Right ventricle myocardium inferior (tissue), 1 donor: ENCODE measurements around the gene KRTAP12-2. TPM values are rescaled to one million over a fixed set of nuclear protein-coding genes. Genes with fewer than 3 reads are reported as not detected.
"Not testable (repeated sequence)": the region's sequence is repeated elsewhere in the genome, so short reads cannot be mapped to it uniquely, and the experiment has no call there.

ENCODE experiments used
- ATAC-seq: fragments of 200-7000 bp; cut with Tn5 transposase; one replicate; pipeline ENCODE4 v1.9.1; 2020; ENCODE audit warnings: mild to moderate bottlenecking, moderate library complexity
- DNase-seq: peaks from one replicate; pipeline ENCODE4 v3.0.0; 2021; ENCODE audit errors: missing footprints
- intact Hi-C: fragments of 100-400 bp; cut with DNase I; formaldehyde crosslinking; loops from one replicate; pipeline ENCODE4 v1.11.0; 2022
- total RNA-seq: library from RNA; stranded (reverse); fragmentation: NEBNext Ultra II Directional; extraction: Animal tissue kit (Norgen Biotek cat#: 25700); gene quantifications from one replicate; pipeline ENCODE4 v1.2.1, GENCODE V29; 2021
- donor health status: DM: no; HTN: yes; CAD: no; lungs with severe emphysema.

Gene KRTAP12-2
- total RNA-seq, 1 donor from 2014 or later: not detected

DNA sequence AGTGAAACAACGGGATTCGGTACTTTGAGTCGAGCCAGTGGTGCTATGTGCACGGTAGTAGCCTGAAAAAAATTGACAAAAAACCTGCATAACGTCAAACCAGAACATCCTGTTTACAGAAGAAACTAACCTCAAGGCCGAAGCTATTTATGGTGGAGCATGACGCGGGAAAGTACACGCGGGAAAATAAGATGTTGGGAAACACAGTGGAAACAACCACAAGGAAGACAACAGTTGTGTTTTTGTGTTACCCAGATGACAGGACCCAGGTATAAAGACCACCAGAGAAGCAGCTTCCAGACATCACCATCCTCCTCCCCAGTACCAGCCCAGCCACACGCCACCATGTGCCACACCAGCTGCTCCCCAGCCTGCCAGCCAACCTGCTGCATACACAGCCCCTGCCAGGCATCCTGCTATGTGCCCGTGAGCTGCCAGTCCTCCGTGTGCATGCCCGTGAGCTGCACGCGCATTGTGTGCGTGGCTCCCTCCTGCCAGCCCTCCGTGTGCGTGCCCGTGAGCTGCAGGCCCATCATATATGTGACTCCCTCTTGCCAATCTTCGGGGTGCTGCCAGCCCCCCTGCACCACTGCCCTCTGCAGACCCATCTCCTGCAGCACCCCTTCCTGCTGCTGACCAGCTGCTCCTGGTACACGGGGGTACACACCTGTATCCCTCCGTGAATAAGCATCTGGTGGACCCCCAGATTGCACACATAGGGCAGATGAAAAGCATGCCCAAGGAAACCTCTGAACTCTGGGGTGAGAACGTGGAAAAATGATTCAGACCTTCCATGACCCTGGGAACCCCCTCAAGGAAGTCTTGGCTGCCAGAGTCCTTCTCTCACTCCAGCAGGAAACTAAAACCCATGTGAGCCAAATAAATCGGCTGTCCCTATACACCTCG is 8.8 kb downstream of the KRTAP12-2 start, which contains the start of gene KRTAP12-3:
TSS of gene KRTAP12-3 (plus strand) at position 298 of the 906 bp plus-strand sequence. CDS start at position 346, 48 bp downstream.
- no peak for ATAC-seq
- no peak for DNase-seq
- intact Hi-C loops: no loop called here

DNA sequence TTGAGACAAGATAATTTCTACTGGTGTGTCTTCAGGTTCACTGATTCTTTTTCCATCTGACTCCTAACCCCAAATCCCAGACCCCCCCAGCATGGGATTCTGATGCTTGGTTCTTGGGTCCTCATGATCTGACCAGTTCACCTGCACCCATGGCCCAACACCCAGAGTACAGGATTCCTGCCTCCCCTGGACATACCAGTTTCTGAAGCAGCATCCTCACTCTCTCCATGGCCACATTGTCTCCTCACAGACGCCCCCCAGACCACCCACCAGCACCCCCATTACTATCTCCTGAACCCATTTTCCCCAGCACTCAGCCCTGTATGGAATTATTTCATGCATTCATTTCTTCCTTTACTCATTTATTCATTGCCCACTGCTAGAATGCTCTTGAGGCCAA is 9.9 kb downstream of the KRTAP12-2 start:
- DNase-seq (no peak), ATAC-seq (no peak)
- intact Hi-C loops: no loop called here

DNA sequence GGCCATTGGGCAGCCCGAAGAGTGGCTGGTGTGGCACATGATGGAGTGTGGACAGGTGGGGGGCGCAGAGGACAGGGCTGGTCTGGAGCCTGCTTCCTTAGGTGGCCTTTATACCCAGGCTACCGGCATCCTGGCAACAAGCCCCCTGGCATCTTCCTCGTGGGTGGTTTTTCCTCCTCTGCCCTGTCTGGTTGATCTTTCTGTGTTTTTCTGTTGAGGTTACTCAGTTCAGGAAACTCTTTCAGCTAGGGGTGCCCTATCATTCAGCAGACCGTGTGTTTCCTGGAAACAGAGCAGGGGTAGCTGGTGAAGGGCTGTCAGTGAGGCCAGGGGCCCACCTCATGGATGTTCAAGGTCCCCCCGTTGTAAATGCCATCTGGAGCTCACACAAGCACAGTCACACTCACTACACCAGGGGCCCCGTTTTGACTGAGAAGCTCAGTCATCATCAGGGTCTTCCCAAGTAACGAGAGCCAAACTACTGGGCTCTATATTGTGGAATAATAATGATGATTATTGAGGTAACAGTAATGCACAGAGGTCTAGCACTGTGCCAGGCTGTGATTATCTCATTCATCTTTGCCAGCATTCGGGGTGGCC is 12.1 kb downstream of the KRTAP12-2 start, which contains the start of gene KRTAP12-4:
TSS of gene KRTAP12-4 (minus strand) at position 84 of the 600 bp plus-strand sequence. CDS start at position 39, 45 bp downstream.
- no peak for DNase-seq
- ATAC-seq: no peak
- intact Hi-C loops: no loop called here

DNA sequence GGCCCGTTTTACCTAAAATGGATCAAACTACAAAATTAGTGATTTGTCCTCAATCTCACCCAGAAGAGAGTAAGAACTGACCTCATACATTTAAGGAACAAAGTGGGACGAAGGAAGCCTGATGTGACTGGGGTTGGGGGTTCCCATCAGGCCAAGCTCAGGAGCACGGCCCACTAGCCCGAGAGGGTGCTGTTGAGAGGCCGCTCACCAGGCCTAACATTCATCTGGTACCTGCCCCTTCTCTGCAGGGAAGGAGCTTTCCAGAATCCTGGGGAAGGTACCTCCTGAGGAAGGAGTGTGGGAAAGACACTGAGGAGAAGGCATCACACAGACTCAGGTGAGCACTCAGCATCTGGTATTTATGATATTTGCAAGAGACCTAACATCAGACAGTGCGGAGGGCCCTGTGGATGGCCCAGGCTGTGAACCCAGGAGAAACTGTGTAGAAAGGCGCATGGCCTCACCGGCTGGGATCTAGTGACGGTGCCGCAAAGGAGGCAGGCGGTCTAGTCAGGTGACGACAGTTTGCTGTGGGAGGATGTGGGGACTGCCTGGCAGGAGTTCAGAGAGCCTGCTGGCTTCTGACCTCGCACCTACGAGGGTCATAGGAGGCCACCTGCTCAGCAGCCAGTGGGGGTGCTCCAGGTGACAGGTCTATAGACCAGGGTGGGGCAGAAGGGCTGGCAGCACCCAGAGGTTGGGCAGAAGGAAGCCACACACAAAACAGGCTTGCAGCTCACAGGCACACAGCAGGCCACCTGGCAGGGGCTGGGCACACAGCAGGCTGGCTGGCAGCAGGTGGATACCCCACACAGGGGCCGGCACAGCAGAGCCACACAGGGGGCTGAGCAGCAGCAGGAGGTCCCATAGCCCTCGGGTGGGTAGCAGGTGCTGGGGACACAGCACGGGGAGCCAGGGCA is 12.8 kb downstream of the KRTAP12-2 start:
- ATAC-seq (no peak), DNase-seq (no peak)
- intact Hi-C loops: no loop called here

DNA sequence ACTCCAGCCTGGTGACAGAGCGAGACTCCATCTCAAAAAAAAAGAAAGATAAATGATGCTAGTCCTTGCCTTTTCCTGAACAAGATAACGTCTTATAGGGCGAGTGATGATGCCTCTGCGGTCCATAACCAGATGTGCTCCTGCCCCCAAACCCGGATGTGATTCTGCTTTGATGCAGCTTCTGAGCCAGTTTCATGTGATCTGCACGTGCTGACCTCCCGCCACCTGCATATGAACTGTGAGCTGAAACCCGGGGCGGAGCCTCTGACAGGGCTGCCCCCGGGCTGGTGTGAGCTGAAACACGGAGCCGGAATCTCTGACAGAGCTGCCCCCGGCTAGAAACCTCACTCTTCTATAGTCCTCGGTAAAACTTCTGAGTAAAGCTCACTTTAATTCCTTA is 13.6 kb downstream of the KRTAP12-2 start:
- intact Hi-C loops: no loop called here
- DNase-seq (no peak), ATAC-seq (no peak)

DNA sequence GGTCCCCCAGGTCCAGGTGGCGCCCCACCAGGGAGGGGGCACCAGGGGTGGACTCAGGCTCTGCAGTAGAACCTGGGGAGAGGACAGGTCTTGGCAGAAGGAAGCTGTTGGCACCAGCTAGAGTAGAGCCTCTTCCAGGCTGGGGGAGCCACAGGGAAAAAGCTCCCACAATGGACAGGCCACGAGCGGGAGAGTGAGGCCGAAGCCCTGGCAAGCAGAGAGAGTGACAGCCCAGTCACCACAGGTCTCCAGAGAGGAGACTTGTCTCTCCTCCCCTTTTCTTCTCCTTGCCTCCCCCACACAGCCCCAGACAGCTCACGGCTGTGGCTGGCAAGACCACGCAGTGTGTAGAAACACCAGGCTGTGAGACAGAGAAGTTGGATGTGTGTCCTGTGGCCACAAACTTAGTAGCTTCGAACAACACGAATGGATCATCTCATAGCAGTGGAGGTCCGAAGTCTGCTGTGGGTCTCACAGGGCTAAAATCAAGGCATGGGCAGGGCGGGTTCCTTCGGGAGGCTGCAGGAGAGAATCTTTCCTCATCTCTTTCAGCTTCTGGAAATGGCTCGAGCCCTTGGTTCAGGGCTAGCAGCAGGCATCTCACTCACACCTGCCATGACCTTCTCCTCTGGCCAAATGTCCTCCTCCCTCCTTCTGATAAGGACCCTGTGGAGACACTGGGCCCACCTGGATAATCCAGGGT is 15.6 kb downstream of the KRTAP12-2 start:
- intact Hi-C loops: no loop called here
- ATAC-seq: no peak
- no peak for DNase-seq

DNA sequence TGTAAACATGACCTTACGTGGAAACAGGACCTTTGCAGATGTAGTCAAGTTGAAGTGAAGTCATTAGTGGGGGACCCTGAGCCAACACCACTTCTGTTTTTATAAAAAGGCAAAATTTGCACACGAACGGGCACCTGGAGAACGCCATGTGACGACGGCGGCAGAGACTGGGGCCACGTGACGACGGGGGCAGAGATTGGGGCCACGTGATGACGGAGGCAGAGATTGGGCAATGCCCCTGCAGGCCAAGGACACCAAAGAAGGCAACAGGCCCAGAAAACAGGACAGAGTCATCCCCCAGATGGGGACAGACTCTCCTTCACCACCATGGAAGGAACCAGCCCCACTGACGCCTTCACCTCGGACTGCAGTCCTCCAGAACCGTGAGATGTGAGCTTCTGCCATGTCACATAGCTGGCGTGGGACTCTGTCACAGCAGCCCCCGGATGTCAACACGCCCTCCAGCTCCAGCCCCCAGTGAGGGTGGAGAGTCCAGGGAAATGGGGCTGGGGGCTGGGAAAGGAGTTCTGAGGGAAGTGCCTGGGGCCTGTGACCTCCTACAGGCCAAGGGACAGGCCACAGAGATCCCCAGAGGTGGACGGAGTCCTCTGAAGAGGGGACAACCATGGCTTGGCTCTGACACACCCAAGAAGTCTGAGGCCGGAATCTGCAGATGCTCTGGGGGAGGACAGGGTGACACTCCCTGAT is 16.3 kb downstream of the KRTAP12-2 start:
- intact Hi-C loops: no loop called here
- DNase-seq: no peak
- no peak for ATAC-seq

DNA sequence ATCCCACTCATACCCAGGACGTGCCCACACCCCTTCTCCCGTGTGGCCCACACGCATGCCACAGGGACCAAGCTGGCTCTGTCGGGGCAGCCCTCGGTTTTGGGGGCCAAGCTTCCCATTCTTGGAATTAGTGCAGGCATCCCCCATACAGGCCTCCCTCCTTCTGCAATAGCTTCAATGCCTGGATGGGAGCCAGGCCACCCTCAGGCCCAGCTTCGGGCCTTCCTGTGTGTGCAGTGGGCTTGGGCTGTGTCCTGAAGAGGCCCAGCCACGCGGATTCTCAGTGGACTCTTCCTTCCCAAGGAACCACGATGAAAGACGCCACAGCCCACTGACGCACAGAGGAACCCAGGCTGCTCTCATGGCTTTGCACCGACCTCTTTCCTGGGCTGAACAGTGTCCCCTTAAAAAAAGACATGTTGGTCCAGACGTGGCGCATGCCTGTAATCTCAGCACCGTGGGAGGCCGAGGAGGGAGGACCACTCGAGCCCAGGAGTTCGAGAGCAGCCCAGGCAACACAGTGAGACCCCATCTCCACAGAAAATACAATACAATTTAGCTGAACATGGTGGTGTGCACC is 17.1 kb downstream of the KRTAP12-2 start:
- ATAC-seq (no peak), DNase-seq (no peak)
- intact Hi-C loops: no loop called here

DNA sequence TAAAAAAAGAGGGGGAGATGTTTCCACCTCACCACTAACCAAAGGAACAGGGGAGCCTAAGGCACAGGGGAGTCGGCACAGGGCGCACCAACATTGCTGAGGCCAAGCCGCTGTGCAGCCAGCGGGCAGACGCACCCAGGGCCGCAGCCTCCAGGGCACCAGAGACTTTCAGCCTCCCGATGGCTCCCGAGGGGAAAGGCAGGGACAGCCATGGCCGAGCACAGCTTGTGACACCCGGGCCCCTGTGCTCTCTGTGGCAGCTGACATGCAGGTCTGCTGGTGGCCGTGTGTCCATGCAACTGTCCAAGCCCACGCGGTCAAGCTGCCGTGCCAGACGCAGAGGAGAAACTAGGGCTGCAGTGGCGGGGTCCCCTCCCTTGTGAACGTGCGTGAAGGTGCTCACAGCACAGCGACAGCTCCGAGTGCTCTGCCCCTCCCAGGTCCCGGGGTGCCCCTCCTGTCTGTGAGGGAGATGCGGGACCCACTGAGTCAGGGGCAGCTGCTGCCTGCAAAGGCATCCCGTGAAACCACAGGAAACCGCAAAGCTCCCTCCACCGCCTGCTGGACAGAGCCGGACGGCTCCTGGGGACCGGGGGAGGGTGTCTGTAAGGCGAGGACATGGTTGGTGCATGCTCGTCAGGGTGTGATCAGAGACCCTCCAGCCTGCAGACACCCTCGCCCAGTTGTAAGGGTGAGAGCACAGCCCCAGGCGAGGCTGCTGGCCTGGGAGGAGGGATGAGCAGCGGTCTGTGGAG is 18.0 kb downstream of the KRTAP12-2 start:
- no peak for DNase-seq
- ATAC-seq: no peak
- intact Hi-C loops: no loop called here

DNA sequence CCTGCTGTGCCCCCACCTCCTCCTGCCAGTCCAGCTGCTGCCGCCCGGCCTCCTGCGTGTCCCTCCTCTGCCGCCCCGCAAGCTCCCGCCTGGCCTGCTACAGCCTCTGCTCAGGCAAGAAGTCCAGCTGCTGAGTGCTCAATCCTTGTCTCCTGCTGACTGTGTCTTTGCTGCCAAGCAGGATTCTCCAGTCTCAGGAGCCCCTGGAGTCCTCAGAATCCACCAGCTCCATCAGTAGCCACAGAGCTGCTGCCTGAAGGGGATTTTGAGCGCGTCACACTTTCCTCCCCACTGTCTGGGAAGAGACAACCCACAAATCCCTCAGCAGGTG is 19.5 kb downstream of the KRTAP12-2 start:
- DNase-seq: no peak
- no peak for ATAC-seq
- intact Hi-C loops: no loop called here

DNA sequence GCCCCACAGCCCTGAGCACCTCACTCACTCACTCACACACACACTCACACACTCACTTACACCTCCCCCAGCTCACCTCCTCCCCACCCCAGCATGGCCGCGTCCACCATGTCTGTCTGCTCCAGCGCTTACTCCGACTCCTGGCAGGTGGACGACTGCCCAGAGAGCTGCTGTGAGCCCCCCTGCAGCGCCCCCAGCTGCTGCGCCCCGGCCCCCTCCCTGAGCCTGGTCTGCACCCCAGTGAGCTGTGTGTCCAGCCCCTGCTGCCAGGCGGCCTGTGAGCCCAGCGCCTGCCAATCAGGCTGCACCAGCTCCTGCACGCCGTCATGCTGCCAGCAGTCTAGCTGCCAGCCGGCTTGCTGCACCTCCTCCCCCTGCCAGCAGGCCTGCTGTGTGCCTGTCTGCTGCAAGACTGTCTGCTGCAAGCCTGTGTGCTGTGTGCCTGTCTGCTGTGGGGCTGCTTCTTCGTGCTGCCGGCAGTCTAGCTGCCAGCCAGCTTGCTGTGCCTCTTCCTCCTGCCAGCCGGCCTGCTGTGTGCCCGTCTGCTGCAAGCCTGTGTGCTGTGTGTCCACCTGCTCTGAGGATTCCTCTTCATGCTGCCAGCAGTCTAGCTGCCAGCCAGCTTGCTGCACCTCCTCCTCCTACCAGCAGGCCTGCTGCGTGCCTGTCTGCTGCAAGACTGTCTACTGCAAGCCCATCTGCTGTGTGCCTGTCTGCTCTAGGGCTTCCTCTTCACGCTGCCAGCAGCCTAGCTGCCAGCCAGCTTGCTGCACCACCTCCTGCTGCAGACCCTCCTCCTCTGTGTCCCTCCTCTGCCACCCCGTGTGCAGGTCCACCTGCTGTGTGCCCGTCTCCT is 20.1 kb downstream of the KRTAP12-2 start, which contains the start of gene KRTAP10-11:
TSS of gene KRTAP10-11 (plus strand) at position 49 of the 856 bp plus-strand sequence. CDS start at position 94, 45 bp downstream.
- intact Hi-C loops: not testable (repeated sequence)

DNA sequence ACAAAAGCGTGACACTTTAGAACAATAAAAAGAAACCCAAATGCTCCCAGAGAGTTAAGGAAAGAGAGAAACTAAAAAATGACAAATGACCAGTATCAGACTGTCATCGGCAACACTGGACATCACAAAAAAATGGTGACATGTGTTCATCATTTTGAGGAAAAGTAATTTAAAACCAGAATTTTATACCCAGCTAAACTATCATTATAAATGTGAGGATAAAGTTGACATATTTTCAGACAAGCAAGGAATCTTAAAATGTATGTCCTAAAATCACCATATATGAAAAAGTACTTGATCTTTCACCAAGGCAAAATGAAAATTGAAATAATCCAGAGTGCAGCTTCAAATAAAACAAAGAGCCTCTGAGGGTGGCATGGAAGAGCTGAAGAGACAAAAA is 21.8 kb downstream of the KRTAP12-2 start:
- DNase-seq: no peak
- intact Hi-C loops: no loop called here

More for the DNA sequence above, 20.1 kb downstream of the KRTAP12-2 start, which contains the start of gene KRTAP10-11:
- ATAC-seq, DNase-seq: not testable (repeated sequence)

DNA sequence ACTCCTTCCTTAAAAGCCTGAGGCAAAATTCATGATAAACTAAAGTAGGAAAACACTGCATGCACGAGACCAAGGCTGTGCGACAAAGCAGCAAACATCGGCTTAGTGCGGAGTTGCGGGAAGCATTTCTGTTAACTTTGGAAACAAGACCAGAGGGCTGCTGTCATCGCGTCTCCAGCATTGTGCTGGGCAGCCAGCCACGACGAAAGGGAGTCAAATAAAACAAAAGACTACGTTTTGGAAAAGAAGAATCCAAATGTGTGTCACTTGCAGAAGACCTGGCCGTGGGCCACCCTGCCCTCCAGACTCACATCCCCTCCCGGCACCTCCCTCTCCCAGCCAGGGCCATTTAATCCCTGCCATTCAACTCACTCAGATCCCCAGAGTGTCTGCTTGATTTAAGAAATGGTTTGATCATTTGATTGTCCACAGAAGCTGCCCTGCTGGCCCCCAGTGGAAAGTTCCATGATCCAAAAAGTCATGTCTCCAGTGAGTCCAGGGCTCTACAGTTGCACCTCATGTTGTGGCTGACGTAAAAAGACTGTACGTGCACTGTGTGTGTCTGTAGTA is 22.9 kb downstream of the KRTAP12-2 start:
- ATAC-seq (no peak), DNase-seq (no peak)
- intact Hi-C loops: no loop called here

More for the DNA sequence above, 21.8 kb downstream of the KRTAP12-2 start:
- no peak for ATAC-seq

DNA sequence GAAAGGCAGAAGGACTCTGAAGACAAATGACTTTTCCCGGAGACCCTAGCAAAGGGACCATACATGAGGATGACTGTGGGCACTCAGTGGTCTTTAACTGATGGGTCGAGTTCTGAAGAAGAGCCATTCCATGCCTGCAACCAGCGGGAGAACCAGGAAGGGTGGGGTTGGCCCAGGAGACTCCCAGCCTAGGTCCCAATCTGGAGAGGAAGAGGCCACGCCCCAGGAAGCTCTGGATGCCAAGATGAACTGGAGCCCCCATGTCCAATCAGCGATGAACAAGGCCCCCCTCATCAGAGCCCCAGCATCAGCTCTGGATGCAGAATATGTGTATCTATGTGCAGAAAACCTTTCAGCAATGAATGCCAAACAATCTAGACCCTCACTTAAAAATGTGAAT is 26.0 kb downstream of the KRTAP12-2 start:
- ATAC-seq (no peak), DNase-seq (no peak)
- intact Hi-C loops: no loop called here

DNA sequence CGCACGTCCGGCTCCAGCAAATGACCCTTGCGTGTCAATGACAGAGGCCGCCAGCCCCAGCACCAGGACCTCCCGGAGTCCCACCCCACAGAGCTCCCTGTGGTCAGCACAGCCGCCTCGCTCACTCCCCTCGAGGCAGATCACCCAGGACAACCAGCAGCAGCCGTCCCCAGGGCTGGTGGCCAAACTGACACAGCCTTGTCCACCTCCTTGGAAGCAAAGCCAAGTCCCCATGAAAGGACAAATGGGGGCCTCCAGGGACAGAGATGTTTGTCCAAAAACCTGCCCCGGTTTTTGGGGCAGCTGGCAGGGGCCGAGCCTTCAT is 27.4 kb downstream of the KRTAP12-2 start:
- ATAC-seq (no peak), DNase-seq (no peak)
- intact Hi-C loops: no loop called here
